ENCODE results near the gene CLUH. TPM values are rescaled to one million over a fixed set of nuclear protein-coding genes. Genes with fewer than 3 reads are reported as not detected.

The CLUH gene
- polyA plus RNA-seq, 1 of the 3 experiments (the other 2 are of a cell fraction), result 32.2 TPM

- no peak overlapping the region for H3K4me2 ChIP-seq
- H3K9me2 ChIP-seq, result no peaks in the 10 kb centered on the region
- H3K4me3 ChIP-seq (ENCODE audit: low read depth in 2 of 2, low read length in 1 of 2), result no peak overlapping the region
- H3K79me2 ChIP-seq (ENCODE audit: insufficient read depth), result peaks cover 13% of the 10 kb centered on the region; the same call in 1 of the 2 replicates
- TF ChIP-seq TEAD4 (IDR thresholded peaks at IDR 0.05; ENCODE audit: borderline replicate concordance, insufficient read depth) (no peak), GATA2 (CRISPR knock-in tag; IDR thresholded peaks at IDR 0.05) (no peak), JUND (IDR thresholded peaks at IDR 0.05) (no peak), USF2 (IDR thresholded peaks at IDR 0.05; ENCODE audit: borderline replicate concordance, low read depth, low read length) (no peak), TAF1 (IDR thresholded peaks at IDR 0.05; ENCODE audit: borderline replicate concordance, low read depth, low read length) (no peak), REST (IDR thresholded peaks at IDR 0.05; ENCODE audit: low read depth, low read length) (no peak), RFX5 (IDR thresholded peaks at IDR 0.05; ENCODE audit: low read length) (no peak), USF1 (IDR thresholded peaks at IDR 0.05; ENCODE audit: borderline replicate concordance, low read depth) (no peak), FOSL2 (IDR thresholded peaks at IDR 0.05; ENCODE audit: borderline replicate concordance, low read depth) (no peak), TCF12 (IDR thresholded peaks at IDR 0.05) (no peak), RAD21 (IDR thresholded peaks at IDR 0.05; ENCODE audit: low read length) (no peak), NRF1 (IDR thresholded peaks at IDR 0.05; ENCODE audit: low read depth, low read length) (no peak), SMC3 (IDR thresholded peaks at IDR 0.05; ENCODE audit: low read depth, low read length) (no peak), SIN3A (IDR thresholded peaks at IDR 0.05; ENCODE audit: borderline replicate concordance, low read depth, low read length) (no peak)
- TF ChIP-seq, protein P1, sequence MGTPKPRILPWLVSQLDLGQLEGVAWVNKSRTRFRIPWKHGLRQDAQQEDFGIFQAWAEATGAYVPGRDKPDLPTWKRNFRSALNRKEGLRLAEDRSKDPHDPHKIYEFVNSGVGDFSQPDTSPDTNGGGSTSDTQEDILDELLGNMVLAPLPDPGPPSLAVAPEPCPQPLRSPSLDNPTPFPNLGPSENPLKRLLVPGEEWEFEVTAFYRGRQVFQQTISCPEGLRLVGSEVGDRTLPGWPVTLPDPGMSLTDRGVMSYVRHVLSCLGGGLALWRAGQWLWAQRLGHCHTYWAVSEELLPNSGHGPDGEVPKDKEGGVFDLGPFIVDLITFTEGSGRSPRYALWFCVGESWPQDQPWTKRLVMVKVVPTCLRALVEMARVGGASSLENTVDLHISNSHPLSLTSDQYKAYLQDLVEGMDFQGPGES (IDR thresholded peaks at IDR 0.05; ENCODE audit: low read depth, low read length), result no peak
- TF ChIP-seq, protein P2, sequence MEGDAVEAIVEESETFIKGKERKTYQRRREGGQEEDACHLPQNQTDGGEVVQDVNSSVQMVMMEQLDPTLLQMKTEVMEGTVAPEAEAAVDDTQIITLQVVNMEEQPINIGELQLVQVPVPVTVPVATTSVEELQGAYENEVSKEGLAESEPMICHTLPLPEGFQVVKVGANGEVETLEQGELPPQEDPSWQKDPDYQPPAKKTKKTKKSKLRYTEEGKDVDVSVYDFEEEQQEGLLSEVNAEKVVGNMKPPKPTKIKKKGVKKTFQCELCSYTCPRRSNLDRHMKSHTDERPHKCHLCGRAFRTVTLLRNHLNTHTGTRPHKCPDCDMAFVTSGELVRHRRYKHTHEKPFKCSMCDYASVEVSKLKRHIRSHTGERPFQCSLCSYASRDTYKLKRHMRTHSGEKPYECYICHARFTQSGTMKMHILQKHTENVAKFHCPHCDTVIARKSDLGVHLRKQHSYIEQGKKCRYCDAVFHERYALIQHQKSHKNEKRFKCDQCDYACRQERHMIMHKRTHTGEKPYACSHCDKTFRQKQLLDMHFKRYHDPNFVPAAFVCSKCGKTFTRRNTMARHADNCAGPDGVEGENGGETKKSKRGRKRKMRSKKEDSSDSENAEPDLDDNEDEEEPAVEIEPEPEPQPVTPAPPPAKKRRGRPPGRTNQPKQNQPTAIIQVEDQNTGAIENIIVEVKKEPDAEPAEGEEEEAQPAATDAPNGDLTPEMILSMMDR (IDR thresholded peaks at IDR 0.05), result no peak
- no peaks in the 10 kb centered on the region for H3K27me3 ChIP-seq (ENCODE audit: insufficient read depth)
- peaks cover 51% of the 10 kb centered on the region for H3F3A ChIP-seq (replicated peaks; ENCODE audit: insufficient read depth)
- no peak for DNase-seq
- ChIA-PET CTCF (interaction anchor here (2.8 kb wide), 1 partner anchor 9 kb away, joined by 18 read pairs; no protein-coding TSS in a partner anchor), POLR2A (no interaction called here)
- peaks cover 21% of the 10 kb centered on the region for H4K20me1 ChIP-seq (ENCODE audit: insufficient read depth)
- H3K9me3 ChIP-seq, result no peaks in the 10 kb centered on the region
- WGBS (ENCODE audit: low lambda C conversion rate), result 85% methylated on average over 8 of the region's 8 CpGs
- H3K27ac ChIP-seq (ENCODE audit: low read depth in 2 of 2, low read length in 1 of 2), result no peak overlapping the region
- H3K9ac ChIP-seq, result no peak overlapping the region
- peaks cover 0 to 4% of the 10 kb centered on the region in 2 experiments; a peak in 1 of 4 replicates for H3K4me1 ChIP-seq (ENCODE audit: control insufficient read depth in 1 of 2, insufficient read depth in 2 of 2, low read depth in 1 of 2, low read length in 1 of 2)
- peaks cover 45 to 54% of the 10 kb centered on the region in 2 experiments for H3K36me3 ChIP-seq (replicated peaks in 1 of 2; ENCODE audit: control insufficient read depth in 1 of 2, insufficient read depth in 2 of 2, low read length in 1 of 2)
- no peak overlapping the region for H2AFZ ChIP-seq (ENCODE audit: low read depth)
Measured at GRCh38 chr17:2683912-2684311, 27.7 kb downstream of the CLUH start.

Measured in SK-N-SH (cell line).